Lung (tissue), 12 donors: ENCODE results near the gene MT1M. TPM values are rescaled to one million over a fixed set of nuclear protein-coding genes. Genes with fewer than 3 reads are reported as not detected.
"Not testable (repeated sequence)": the region's sequence is repeated elsewhere in the genome, so short reads cannot be mapped to it uniquely, and the experiment has no call there.

Experiments
- ATAC-seq: fragments of 200-7000 bp; cut with Tn5 transposase; one replicate; pipeline ENCODE4 v1.9.1; 2020; ENCODE audit warnings: moderate number of reproducible peaks; ENCODE audit not compliant: insufficient read depth, low FRiP score
- DNase-seq, 3 donors: peaks; one replicate each; pipeline ENCODE4 v3.0.0-alpha.2; 2013 to 2017
- H3K27ac ChIP-seq, 2 donors: one replicate each; pipeline ENCODE4 v1.5.1; 2013; ENCODE audit warnings: mild to moderate bottlenecking in 2 of 2, moderate library complexity in 2 of 2, control low read depth in 1 of 2, inconsistent platforms in 1 of 2, low read depth in 1 of 2, low read length in 1 of 2
- H3K27me3 ChIP-seq, 3 donors: one replicate each; pipeline ENCODE4 v1.5.1; 2013; ENCODE audit warnings: low read length in 2 of 3; ENCODE audit not compliant: control insufficient read depth in 3 of 3, insufficient read depth in 3 of 3
- H3K36me3 ChIP-seq, 4 donors: one replicate each; pipeline ENCODE4 v1.5.1; 2013; ENCODE audit warnings: low read length in 4 of 4, mild to moderate bottlenecking in 1 of 4, moderate library complexity in 1 of 4; ENCODE audit not compliant: control insufficient read depth in 4 of 4, insufficient read depth in 4 of 4
- H3K4me1 ChIP-seq, 5 donors: one replicate each; pipeline ENCODE4 v1.5.1; 2013; ENCODE audit warnings: low read length in 5 of 5, mild to moderate bottlenecking in 2 of 5, moderate library complexity in 1 of 5; ENCODE audit not compliant: control insufficient read depth in 5 of 5, insufficient read depth in 5 of 5
- H3K4me3 ChIP-seq: one replicate; pipeline ENCODE4 v1.5.1; 2013; ENCODE audit warnings: mild to moderate bottlenecking, control low read depth, moderate library complexity
- H3K9ac ChIP-seq, 2 donors: one replicate each; pipeline ENCODE4 v1.5.1; 2013; ENCODE audit warnings: low read length in 2 of 2, control low read depth in 1 of 2; ENCODE audit not compliant: insufficient read depth in 1 of 2
- H3K9me3 ChIP-seq, 4 donors: one replicate each; pipeline ENCODE4 v1.5.1; 2013; ENCODE audit warnings: low read length in 3 of 4, mild to moderate bottlenecking in 1 of 4, moderate library complexity in 1 of 4; ENCODE audit not compliant: control insufficient read depth in 4 of 4, insufficient read depth in 3 of 4
- CTCF ChIP-seq: IDR thresholded peaks from 2 replicates; pipeline ENCODE4 v1.5.1; 2012; ENCODE audit warnings: mild to moderate bottlenecking; ENCODE audit errors: control extremely low read depth, extremely low read depth
- WGBS, 2 donors: extraction: QIAGEN DNeasy Blood & Tissue Kit; methylation state at CpG; one replicate each; pipeline ENCODE4 v1.1.7; 2013; 5-methylcytosine and 5-hydroxymethylcytosine counted together
- polyA plus RNA-seq, 2 donors: library from polyadenylated mRNA; stranded (reverse); fragments of 200-250 nt; gene quantifications; one replicate each; pipeline ENCODE4 v1.2.1, GENCODE V29; 2013
- total RNA-seq, 2 donors: library from RNA; depleted of rRNA in 1 of 2; stranded (reverse); fragments of >200 nt in 1 of 2; gene quantifications; one replicate each; pipeline ENCODE4 v1.2.1, GENCODE V29; 2014 to 2021
- donor health status: control.
- donor health status: control.
- donor health status: Bipolar disorder and iron deficiency.
- donor health status: healthy.
- donor health status: DM: yes; HTN: yes; CAD: no.

The MT1M gene
- total and polyA plus RNA-seq, 4 donors: 0.88 to 251 (median 43.5) TPM

- Histone ChIP-seq H3K9me3 (no peaks in the 10 kb centered on the region), H3K4me3 (no peak overlapping the region), H3K9ac (no peak overlapping the region), H3K4me1 (peaks cover 0 to 15% (median 4%) of the 10 kb centered on the region in 5 donors), H3K27me3 (peaks cover under 1 to 68% (median 55%) of the 10 kb centered on the region in 3 donors), H3K27ac (no peak overlapping the region), H3K36me3 (no peaks in the 10 kb centered on the region)
- 35 to 43% methylated on average over 12 of the region's 12 CpGs for WGBS, 2 donors
- TF ChIP-seq CTCF: peak; percentile 5
- ATAC-seq (peak; percentile 50), DNase-seq (peak; percentile 39 to 56 (median 48))
Measured at GRCh38 chr16:56673921-56674320, 41.5 kb downstream of the MT1M start.

- Histone ChIP-seq H3K27me3 (peaks cover 0 to 63% (median 51%) of the 10 kb centered on the region in 3 donors), H3K4me1 (peaks cover 0 to 12% (median 2%) of the 10 kb centered on the region in 5 donors)
- H3K27ac ChIP-seq, H3K36me3 ChIP-seq, H3K9ac ChIP-seq, DNase-seq, H3K9me3 ChIP-seq, ATAC-seq, H3K4me3 ChIP-seq: not testable (repeated sequence)
- WGBS, 2 donors: 85% methylated on average over 6 of the region's 6 CpGs
Measured at GRCh38 chr16:56674570-56674969, 42.1 kb downstream of the MT1M start.

GRCh38 chr16:56675685-56676210 lies 43.3 kb downstream of the MT1M start:
- ATAC-seq: no peak
- no peak overlapping the region for H3K9ac ChIP-seq
- 4 to 16% methylated on average over 31 to 32 of the region's 32 CpGs for WGBS, 2 donors

GRCh38 chr16:56677474-56677873 lies 45.0 kb downstream of the MT1M start:
- ATAC-seq (no peak), DNase-seq (no peak)
- Histone ChIP-seq H3K27ac (no peak overlapping the region), H3K9me3 (no peaks in the 10 kb centered on the region), H3K36me3 (no peaks in the 10 kb centered on the region), H3K9ac (no peak overlapping the region), H3K4me1 (peaks cover 0 to 15% (median 0%) of the 10 kb centered on the region in 5 donors), H3K4me3 (no peak overlapping the region), H3K27me3 (peaks cover 0 to 35% (median 29%) of the 10 kb centered on the region in 3 donors)
- no peak for TF ChIP-seq CTCF
- 80 to 82% methylated on average over 3 of the region's 3 CpGs for WGBS, 2 donors

More at GRCh38 chr16:56675685-56676210, 43.3 kb downstream of the MT1M start:
- H3K9me3 ChIP-seq: no peaks in the 10 kb centered on the region
- no peak for DNase-seq
- peaks cover 0 to 52% (median 39%) of the 10 kb centered on the region in 3 donors for H3K27me3 ChIP-seq
- H3K27ac ChIP-seq: no peak overlapping the region
- no peak overlapping the region for H3K4me3 ChIP-seq
- no peaks in the 10 kb centered on the region for H3K36me3 ChIP-seq
- H3K4me1 ChIP-seq: peaks cover 0 to 9% (median 0%) of the 10 kb centered on the region in 5 donors
- no peak for TF ChIP-seq CTCF
